GM23338 (cell line): ENCODE results near the gene NSG1. TPM values are rescaled to one million over a fixed set of nuclear protein-coding genes. Genes with fewer than 3 reads are reported as not detected.

Source experiments
- ATAC-seq: fragments of 200-7000 bp; cut with Tn5 transposase; 3 replicates; pipeline ENCODE4 v1.9.1; 2020
- DNase-seq: peaks from one replicate; pipeline ENCODE4 v3.0.0-alpha.2; 2015; ENCODE audit warnings: low spot score
- H2AFZ ChIP-seq: fragments of 200-600 bp; sonication (generic); 2 replicates; pipeline ENCODE4 v1.8.0; 2016; ENCODE audit warnings: antibody characterized with exemption, mild to moderate bottlenecking, moderate library complexity
- H3F3A ChIP-seq: fragments of 200-600 bp; sonication (generic); replicated peaks from 2 replicates; pipeline ENCODE4 v1.8.0; 2017; ENCODE audit warnings: antibody characterized with exemption, mixed run types, low read depth
- H3K27ac ChIP-seq: fragments of 200-600 bp; sonication (generic); 2 replicates; pipeline ENCODE4 v1.6.1; 2016; ENCODE audit warnings: low read depth
- H3K27me3 ChIP-seq: fragments of 200-600 bp; sonication (generic); 2 replicates; pipeline ENCODE4 v1.8.0; 2016; ENCODE audit warnings: mild to moderate bottlenecking, mixed run types, moderate library complexity; ENCODE audit not compliant: insufficient read depth
- H3K36me3 ChIP-seq: fragments of 200-600 bp; sonication (generic); 2 replicates; pipeline ENCODE4 v1.8.0; 2016; ENCODE audit warnings: mild to moderate bottlenecking; ENCODE audit not compliant: insufficient read depth
- H3K4me1 ChIP-seq: fragments of 200-600 bp; sonication (generic); 2 replicates; pipeline ENCODE4 v1.8.0; 2016; ENCODE audit warnings: mild to moderate bottlenecking, moderate library complexity; ENCODE audit not compliant: insufficient read depth
- H3K4me2 ChIP-seq: fragments of 200-600 bp; sonication (generic); 2 replicates; pipeline ENCODE4 v1.7.1; 2017; ENCODE audit warnings: mixed run types
- H3K4me3 ChIP-seq: fragments of 200-600 bp; sonication (generic); 2 replicates; pipeline ENCODE4 v1.6.1; 2016; ENCODE audit warnings: mixed run types
- H3K79me2 ChIP-seq: fragments of 200-600 bp; sonication (generic); replicated peaks from 2 replicates; pipeline ENCODE4 v1.8.0; 2017; ENCODE audit warnings: mild to moderate bottlenecking; ENCODE audit not compliant: insufficient read depth
- H3K9me2 ChIP-seq: fragments of 200-600 bp; sonication (generic); 2 replicates; pipeline ENCODE4 v1.8.0; 2017; ENCODE audit not compliant: insufficient read depth
- H4K20me1 ChIP-seq: fragments of 200-600 bp; sonication (generic); replicated peaks from 2 replicates; pipeline ENCODE4 v1.8.0; 2017; ENCODE audit warnings: mild to moderate bottlenecking; ENCODE audit not compliant: insufficient read depth
- H3K27ac Mint-ChIP-seq: 2 replicates; pipeline ENCODE4 v1.8.0; 2020; ENCODE audit warnings: inconsistent platforms, mild to moderate bottlenecking, moderate library complexity, mixed read lengths
- H3K27me3 Mint-ChIP-seq: 3 replicates; pipeline ENCODE4 v1.8.0; 2022; ENCODE audit warnings: low read depth, mild to moderate bottlenecking, moderate library complexity, mixed read lengths, inconsistent platforms; ENCODE audit not compliant: insufficient read depth, poor library complexity
- H3K36me3 Mint-ChIP-seq: 3 replicates; pipeline ENCODE4 v1.8.0; 2021; ENCODE audit warnings: low read depth, mild to moderate bottlenecking, inconsistent platforms, moderate library complexity, mixed read lengths
- H3K4me1 Mint-ChIP-seq: 3 replicates; pipeline ENCODE4 v1.8.0; 2020; ENCODE audit warnings: mild to moderate bottlenecking, inconsistent platforms, mixed read lengths
- H3K4me3 Mint-ChIP-seq: 3 replicates; pipeline ENCODE4 v1.8.0; 2021; ENCODE audit warnings: moderate library complexity, mild to moderate bottlenecking, inconsistent platforms, mixed read lengths
- H3K9me3 Mint-ChIP-seq: 3 replicates; pipeline ENCODE4 v1.8.0; 2020; ENCODE audit warnings: moderate library complexity, mild to moderate bottlenecking, inconsistent platforms, mixed read lengths
- CREB1 ChIP-seq: fragments of 250-450 bp; sonication (Bioruptor Pico); IDR thresholded peaks from 2 replicates; pipeline ENCODE4 v1.5.0; 2020; ENCODE audit warnings: low read depth, mild to moderate bottlenecking, moderate library complexity
- CTCF ChIP-seq, 2 experiments: fragments of 200-600 bp in 1 of 2; sonication (generic) in 1 of 2; conservative IDR thresholded peaks; 2 replicates each; pipeline versions ENCODE4 v1.5.1 to v1.6.1; 2016 to 2017; ENCODE audit warnings: antibody characterized with exemption in 2 of 2, low read depth in 2 of 2, mild to moderate bottlenecking in 2 of 2, moderate library complexity in 1 of 2
- STAT1 ChIP-seq: IDR thresholded peaks from one replicate; pipeline ENCODE4 v1.6.1; 2016; ENCODE audit warnings: antibody characterized with exemption; ENCODE audit not compliant: unreplicated experiment
- ZNF331 ChIP-seq: fragments of 250-450 bp; sonication (Bioruptor Pico); IDR thresholded peaks from 2 replicates; pipeline ENCODE4 v1.5.0; 2020; ENCODE audit warnings: low read depth, mild to moderate bottlenecking, moderate library complexity
- ZNF462 ChIP-seq: fragments of 250-450 bp; sonication (Bioruptor Pico); IDR thresholded peaks from 2 replicates; pipeline ENCODE4 v1.5.0; 2020; ENCODE audit warnings: mild to moderate bottlenecking, moderate library complexity
- polyA plus RNA-seq: library from polyadenylated mRNA; unstranded; fragments of >200 nt; fragmentation: Nextera tagmentation; extraction: Ambion mirVana; gene quantifications from 2 replicates; pipeline ENCODE4 v1.2.1, GENCODE V29; 2016
- total RNA-seq: library from RNA; depleted of rRNA; stranded (reverse); fragments of >200 nt; shearing (Covaris generic); gene quantifications from 2 replicates; pipeline ENCODE4 v1.2.3, GENCODE V29; 2014

NSG1 gene
- total and polyA plus RNA-seq, 2 experiments from 2014 or later = 17.4 to 34.5 TPM

- peaks cover 48% of the 10 kb centered on the region for H3K27me3 ChIP-seq
- DNase-seq = peak; percentile 93
- no peaks in the 10 kb centered on the region for H3K79me2 ChIP-seq
- H3K27ac Mint-ChIP-seq = no peak overlapping the region
- no peak overlapping the region for H2AFZ ChIP-seq
- peaks cover 35% of the 10 kb centered on the region for H3K27me3 Mint-ChIP-seq
- peak overlapping the region; percentile 92; the same call in 1 of the 2 replicates for H3K4me2 ChIP-seq
- peaks cover 23% of the 10 kb centered on the region for H3K4me1 ChIP-seq
- H3K9me2 ChIP-seq = no peaks in the 10 kb centered on the region
- H3K4me3 ChIP-seq = no peak overlapping the region
- peak; percentile 46 for ATAC-seq
- peak; percentile 88 to 95 for TF ChIP-seq CTCF (conservative IDR thresholded peaks at IDR 0.05; ENCODE audit: low read depth in 2 of 2)
- TF ChIP-seq ZNF462 = no peak
- no peak for TF ChIP-seq STAT1
- no peak for TF ChIP-seq CREB1
- TF ChIP-seq ZNF331 (CRISPR knock-in tag) = no peak
- H3K27ac ChIP-seq = no peak overlapping the region
- no peaks in the 10 kb centered on the region; the same call in 1 of the 3 replicates for H3K9me3 Mint-ChIP-seq
- H3F3A ChIP-seq = no peaks in the 10 kb centered on the region
- peaks cover 4% of the 10 kb centered on the region; the same call in 1 of the 3 replicates for H3K36me3 Mint-ChIP-seq
- peaks cover 33% of the 10 kb centered on the region for H3K4me1 Mint-ChIP-seq
- no peaks in the 10 kb centered on the region for H3K36me3 ChIP-seq
- H3K4me3 Mint-ChIP-seq = peak overlapping the region; percentile 48
- H4K20me1 ChIP-seq = no peaks in the 10 kb centered on the region; the same call in 1 of the 2 replicates
Measured at GRCh38 chr4:4384837-4385236, 2.1 kb upstream of the NSG1 start.
